ENCODE results near the gene MAMDC4. TPM values are rescaled to one million over a fixed set of nuclear protein-coding genes. Genes with fewer than 3 reads are reported as not detected.
A peak's percentile ranks its signal among the peaks of the same experiment; 100 is the strongest.

Gene MAMDC4
- total and polyA plus RNA-seq, 12 donors, result 4.1 to 45.4 (median 8.3) TPM

DNA sequence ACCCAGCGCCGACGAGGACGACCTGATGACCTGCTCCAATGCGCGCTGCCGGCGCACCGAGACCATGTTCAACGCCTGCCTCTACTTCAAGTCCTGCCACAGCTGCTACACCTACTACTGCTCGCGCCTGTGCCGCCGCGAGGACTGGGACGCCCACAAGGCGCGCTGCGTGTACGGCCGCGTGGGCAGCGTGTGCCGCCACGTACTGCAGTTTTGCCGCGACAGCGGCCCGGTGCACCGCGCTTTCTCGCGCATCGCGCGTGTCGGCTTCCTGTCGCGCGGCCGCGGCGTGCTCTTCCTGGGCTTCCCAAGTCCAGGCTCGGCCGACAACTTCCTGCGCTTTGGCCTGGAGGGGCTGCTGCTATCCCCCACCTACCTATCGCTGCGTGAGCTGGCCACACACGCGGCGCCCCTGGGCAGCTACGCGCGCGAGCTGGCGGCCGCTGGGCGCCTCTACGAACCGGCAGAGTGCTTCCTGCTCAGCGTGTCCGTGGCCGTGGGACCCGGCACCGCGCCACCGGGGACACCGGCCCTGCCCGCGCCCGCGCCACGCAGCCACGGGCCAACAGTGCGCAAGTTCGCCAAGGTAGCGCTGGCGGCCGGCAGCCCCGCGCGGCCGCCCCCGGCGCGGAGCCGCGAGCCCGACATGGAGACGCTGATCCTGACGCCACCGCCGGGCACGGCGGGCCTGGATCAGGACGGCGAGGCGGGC lies 5.6 kb upstream of the MAMDC4 start:
- Histone ChIP-seq H3K4me3 (peak overlapping the region; percentile 10 to 99 (median 80)), H3K9me3 (no peaks in the 10 kb centered on the region), H3K27me3 (peaks cover 0 to 55% (median 29%) of the 10 kb centered on the region in 7 donors), H3K4me1 (peaks cover 35 to 79% (median 63%) of the 10 kb centered on the region in 9 donors), H3K27ac (peak overlapping the region in 2 of 10 donors; percentile 93 to 95), H3K36me3 (peaks cover 0 to 29% (median 10%) of the 10 kb centered on the region in 9 donors)
- ATAC-seq (no peak), DNase-seq (no peak)
- TF ChIP-seq, protein P1, sequence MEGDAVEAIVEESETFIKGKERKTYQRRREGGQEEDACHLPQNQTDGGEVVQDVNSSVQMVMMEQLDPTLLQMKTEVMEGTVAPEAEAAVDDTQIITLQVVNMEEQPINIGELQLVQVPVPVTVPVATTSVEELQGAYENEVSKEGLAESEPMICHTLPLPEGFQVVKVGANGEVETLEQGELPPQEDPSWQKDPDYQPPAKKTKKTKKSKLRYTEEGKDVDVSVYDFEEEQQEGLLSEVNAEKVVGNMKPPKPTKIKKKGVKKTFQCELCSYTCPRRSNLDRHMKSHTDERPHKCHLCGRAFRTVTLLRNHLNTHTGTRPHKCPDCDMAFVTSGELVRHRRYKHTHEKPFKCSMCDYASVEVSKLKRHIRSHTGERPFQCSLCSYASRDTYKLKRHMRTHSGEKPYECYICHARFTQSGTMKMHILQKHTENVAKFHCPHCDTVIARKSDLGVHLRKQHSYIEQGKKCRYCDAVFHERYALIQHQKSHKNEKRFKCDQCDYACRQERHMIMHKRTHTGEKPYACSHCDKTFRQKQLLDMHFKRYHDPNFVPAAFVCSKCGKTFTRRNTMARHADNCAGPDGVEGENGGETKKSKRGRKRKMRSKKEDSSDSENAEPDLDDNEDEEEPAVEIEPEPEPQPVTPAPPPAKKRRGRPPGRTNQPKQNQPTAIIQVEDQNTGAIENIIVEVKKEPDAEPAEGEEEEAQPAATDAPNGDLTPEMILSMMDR (IDR thresholded peaks at IDR 0.05), result no peak
- WGBS, 2 donors, result 4 to 12% methylated on average over 98 of the region's 98 CpGs
- intact Hi-C loops (cut with DNase I), result loop anchor here in 6 of 10 donors (5.0 to 10.0 kb wide), 5 partner anchors 52 to 178 kb away; partner anchors contain the start of genes FBXW5 (in 3 of the 6), TMEM141 (in 2 of the 6), ABCA2 (in 1 of the 6) and CCDC183 (in 1 of the 6)

DNA sequence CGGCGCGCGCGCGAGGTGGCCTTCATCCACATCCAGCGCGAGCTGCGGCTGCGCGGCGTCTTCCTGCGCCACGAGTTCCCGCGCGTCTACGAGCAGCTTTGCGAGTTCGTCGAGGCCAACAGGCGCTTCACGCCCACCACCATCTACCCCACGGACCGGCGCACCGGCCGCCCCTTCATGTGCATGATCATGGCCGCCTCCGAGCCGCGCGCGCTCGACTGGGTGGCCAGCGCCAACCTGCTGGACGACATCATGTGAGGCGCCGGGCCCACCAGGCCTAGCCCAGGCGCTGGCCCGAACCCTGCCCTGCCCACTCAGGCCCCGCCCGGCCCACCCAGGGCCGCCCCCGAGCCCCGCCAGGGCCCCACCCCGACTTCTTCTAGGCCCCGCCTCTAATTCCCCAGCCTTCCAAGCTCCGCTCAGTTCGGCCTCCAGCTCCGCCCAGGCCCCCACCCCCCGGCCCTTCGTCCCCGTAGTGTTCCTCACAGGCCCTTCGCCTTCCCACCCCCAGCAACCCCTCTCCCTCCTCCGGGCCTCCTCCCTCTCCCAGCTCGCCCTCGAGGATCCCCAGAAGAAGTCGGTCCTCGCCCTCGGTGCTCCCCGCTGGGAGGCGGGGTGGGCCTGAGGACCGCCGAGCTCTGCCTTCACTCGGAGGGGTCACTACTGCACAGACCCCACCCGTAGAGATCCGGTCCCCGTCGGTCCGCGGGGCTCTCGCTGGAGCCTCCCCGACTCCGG lies 4.9 kb upstream of the MAMDC4 start:
- peaks cover 0 to 33% (median 11%) of the 10 kb centered on the region in 9 donors for H3K36me3 ChIP-seq
- H3K27ac ChIP-seq, result peak overlapping the region; percentile 77 to 96 (median 92)
- H3K4me3 ChIP-seq, result peak overlapping the region; percentile 74 to 99 (median 82)
- WGBS, 2 donors, result 3 to 5% methylated on average over 63 to 75 of the region's 75 CpGs
- H3K4me1 ChIP-seq, result peaks cover 31 to 72% (median 63%) of the 10 kb centered on the region in 9 donors
- H3K27me3 ChIP-seq, result peaks cover 0 to 55% (median 29%) of the 10 kb centered on the region in 7 donors
- intact Hi-C loops (cut with DNase I), result loop anchor here in 6 of 10 donors (5.0 to 10.0 kb wide), 5 partner anchors 52 to 178 kb away; partner anchors contain the start of genes FBXW5 (in 3 of the 6), TMEM141 (in 2 of the 6), ABCA2 (in 1 of the 6) and CCDC183 (in 1 of the 6)
- TF ChIP-seq, protein P1 (IDR thresholded peaks at IDR 0.05), result no peak
- H3K9me3 ChIP-seq, result no peaks in the 10 kb centered on the region
- DNase-seq, result peak; percentile 71 to 81
- peak in 7 of 8 donors; percentile 6 to 20 (median 14) for ATAC-seq

DNA sequence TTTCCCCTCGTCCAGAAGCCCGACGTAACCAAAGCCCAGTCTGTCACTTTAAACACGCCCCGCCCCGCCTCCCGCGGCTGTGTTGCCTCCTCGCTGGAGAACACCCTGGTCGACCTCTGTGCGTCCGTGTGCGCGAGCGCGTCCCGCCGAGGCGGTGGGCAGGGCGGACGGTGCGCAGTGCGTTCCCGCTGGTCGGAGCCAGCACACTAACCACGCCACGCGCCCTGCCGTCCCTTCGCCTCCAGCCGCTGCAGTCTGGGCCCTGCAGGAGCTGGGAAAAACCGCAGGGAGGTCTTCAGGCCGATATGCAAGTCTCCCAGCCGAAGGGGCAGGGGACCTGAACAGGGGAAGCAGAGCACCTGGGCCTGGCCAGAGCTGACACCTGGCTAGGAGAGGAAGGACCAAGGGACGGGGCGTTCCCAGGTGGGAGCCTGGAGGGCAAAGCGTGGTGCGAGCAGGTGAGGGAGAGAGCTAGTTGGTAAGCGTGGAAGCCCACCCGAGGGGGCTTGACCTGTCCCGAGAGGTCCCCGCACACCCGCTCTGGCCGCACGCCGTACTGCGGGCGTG lies 4.2 kb upstream of the MAMDC4 start:
- H3K9me3 ChIP-seq, result no peaks in the 10 kb centered on the region
- intact Hi-C loops (cut with DNase I), result loop anchor here in 6 of 10 donors (2.0 to 10.0 kb wide), 7 partner anchors 53 to 177 kb away; partner anchors contain the start of genes FBXW5 (in 4 of the 6), TMEM141 (in 3 of the 6), ABCA2 (in 1 of the 6) and C8G (in 1 of the 6)
- H3K36me3 ChIP-seq, result peaks cover 0 to 33% (median 11%) of the 10 kb centered on the region in 9 donors
- DNase-seq, result peak; percentile 89 to 91
- TF ChIP-seq, protein P1 (IDR thresholded peaks at IDR 0.05), result no peak
- H3K4me1 ChIP-seq, result peaks cover 26 to 67% (median 59%) of the 10 kb centered on the region in 9 donors
- WGBS, 2 donors, result 0 to 1% methylated on average over 48 of the region's 48 CpGs
- peak; percentile 32 to 58 (median 48) for ATAC-seq
- peaks cover 0 to 54% (median 29%) of the 10 kb centered on the region in 7 donors for H3K27me3 ChIP-seq
- peak overlapping the region; percentile 74 to 99 (median 82) for H3K4me3 ChIP-seq
- peak overlapping the region; percentile 77 to 96 (median 92) for H3K27ac ChIP-seq

Measured in heart right ventricle (tissue), 16 donors.